HG02870 (cell line): ENCODE measurements around the gene MYLK.

Experiments
- ATAC-seq: cut with Tn5 transposase; IDR thresholded peaks from one replicate; pipeline ENCODE4 v1.9.1; 2021; ENCODE audit warnings: mild to moderate bottlenecking, moderate library complexity; ENCODE audit not compliant: unreplicated experiment

Gene MYLK

DNA sequence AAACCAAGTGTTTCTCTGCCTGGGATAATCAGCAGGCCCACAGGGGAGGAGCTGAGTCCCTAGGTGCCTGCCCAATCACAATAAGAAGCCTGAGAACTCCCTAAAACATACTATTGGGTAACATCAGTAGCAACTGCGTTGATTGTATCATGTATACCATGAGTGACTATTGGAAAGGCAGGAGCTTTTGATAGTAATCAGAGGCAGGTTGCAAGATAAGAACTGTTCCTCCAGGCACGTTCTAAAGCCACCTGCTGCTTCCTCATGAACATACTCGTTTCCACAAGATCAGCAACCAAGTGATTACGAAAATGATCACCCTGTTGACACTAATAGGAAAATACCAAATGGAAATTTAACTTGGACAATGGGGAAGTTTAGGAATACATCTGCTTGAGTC, 6.7 kb downstream of the MYLK start:
- no peak for ATAC-seq

DNA sequence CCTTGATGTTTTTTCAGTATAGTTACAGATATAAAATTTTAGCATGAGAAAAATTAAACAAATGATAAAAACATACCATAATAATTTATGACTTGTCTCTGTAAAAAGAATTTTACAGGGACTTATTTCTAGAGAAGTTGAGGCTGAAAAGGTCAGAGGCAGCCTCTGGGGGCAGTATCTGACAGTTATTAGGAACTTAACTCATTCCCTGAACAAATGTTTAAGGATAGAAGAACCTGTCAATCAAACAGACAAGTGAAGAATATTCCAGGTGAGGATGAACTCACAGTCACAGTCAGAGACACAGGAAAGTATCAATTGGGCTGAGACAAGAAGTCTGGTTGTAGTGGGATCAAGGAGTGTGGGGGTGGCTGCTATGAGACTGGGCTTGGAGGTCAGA, 7.3 kb downstream of the MYLK start:
- ATAC-seq, result no peak

DNA sequence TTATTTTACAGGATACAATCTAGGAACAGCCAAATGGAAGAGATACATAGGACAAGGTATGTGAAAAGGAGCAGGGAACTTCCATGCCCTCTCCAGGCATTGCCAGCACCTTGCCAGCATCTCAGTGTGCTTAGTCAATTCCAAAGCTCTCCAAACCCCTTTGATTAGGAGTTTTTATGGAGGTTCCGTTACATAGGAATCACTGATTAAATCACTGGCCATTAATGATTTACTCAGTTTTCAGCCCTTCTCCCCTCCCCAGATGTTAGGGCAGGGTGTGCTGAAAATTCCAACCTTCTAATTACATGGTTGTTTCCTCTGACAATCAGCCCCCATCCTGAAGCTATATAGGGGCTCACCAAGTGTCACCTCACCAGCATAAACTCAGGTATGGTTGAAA, 11.5 kb downstream of the MYLK start:
- ATAC-seq, result no peak

DNA sequence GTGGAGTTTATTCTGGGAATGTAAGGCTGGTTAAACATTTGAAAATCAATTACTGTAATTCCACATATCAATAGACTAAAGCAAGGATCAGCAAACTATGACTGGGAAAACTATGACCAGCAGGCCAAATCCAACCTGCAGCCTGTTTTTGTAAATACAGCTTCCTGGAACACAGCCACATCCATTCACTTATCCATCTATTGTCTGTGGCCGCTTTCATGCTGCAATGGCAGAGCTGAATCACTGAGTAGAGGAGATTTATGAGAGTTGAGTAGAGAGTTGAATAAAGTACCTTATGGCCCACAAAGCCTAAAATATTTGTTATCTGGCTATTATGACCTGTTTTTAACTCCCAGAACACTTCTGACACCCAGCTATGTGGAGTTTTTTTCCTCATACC, 12.2 kb downstream of the MYLK start:
- no peak for ATAC-seq

DNA sequence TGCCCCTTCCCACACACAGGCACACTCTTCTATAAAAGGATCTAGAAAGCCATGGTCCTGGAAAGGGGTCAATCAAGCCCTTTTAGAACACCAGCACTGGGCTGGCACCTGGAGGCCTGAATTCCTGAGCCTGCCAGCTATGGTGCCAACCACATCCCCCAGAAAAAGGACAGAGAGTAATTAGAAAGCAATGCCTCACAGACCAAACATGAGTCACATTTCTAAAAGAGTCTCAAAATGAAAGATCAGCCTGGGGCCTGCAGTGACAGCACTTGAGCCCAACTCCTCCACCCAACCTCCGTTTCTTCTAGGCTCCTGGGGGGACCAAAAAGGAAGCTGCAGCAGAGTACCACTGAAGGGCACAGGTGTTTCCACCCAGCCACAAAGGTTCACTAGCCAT, 14.1 kb downstream of the MYLK start:
- no peak for ATAC-seq

DNA sequence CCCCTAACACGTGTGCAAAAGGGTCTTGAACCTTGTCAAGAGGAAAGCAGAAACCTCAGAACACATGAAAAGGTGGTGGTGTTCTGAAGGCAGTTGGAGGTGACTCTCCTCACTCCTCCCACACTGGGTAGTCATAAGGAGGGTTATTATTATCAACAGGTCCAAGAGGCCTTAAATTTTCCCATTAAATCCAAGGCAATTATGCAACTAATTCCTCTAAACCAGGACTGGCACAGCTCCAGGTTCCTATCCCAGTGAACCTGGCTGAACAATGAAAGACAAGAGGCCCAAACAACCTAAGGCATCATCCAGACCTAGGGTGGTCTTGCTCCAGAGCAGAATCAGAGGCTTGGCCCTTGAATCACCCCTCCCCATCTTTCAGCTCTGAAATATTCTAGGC, 15.0 kb downstream of the MYLK start:
- ATAC-seq, result no peak

DNA sequence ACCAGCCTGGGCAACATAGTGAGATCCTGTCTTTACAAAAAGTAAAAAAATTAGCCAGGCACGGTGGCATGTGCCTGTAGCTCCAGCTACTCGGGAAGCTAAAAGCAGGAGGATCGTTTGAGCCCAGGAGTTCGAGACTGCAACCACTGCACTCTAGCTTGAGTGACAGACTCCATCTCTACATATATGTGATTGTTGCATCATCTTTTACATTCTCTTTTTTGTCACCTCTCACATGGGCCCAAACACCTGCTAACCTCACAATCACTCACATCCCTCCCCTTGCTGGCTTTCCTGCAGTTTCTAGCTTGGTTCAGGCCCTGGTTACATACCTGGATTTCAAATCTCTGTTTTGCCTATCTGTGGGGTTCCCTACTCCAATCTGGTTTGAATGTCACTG, 19.4 kb downstream of the MYLK start:
- ATAC-seq, result no peak

DNA sequence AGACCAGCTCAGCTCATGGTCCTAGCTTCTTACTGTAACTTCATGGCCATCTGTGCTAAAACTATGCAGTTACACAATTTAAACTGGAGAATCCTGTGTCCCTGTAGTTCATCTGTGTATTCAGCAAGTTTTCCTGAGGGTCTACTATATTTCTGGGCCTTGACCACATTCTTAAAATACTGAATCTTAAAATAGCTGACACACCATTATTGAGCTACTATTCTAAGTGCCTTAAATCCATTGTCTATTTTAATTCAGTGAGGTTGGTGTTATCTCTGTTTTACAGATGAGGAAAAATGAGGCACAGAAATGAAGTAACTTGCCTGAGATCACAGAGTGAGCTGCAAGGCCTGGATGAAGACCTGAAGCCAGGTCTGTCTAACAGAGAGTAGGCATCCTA, 22.0 kb downstream of the MYLK start:
- ATAC-seq, result no peak

DNA sequence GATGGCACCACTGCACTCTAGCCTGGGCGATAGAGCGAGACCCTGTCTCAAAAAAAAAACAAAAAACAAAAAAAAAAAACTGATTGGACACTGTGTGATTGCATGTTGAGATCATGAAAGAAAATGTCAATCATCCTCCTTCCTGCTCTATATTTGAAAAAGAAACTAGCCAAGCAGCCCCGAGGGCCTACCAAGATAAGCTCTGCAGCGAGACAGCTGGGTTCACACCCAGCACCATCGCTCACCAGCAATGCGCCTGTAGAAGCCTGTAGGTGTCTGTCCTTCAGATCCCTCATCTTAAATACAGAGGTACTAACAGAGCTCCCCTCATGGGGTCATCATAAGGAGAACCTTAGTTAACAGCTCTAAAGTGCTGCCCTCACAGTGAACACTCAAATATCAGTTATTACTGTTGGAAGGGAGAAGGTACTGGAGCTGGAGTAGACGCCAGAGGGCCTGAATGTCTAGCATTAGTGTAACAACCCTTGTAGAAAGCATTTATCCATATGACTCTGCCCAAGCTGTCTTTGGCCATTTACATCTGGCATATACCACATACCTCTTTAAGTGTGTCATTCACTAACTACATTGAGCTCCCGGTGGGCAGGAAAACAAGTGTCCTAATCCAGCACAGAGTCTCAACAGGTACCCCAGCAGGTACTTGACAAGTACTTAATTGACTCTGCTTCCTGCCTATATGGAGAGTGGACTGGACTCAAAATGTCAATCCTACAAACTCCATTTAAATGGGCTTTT, 22.9 kb downstream of the MYLK start:
- ATAC-seq, result no peak

DNA sequence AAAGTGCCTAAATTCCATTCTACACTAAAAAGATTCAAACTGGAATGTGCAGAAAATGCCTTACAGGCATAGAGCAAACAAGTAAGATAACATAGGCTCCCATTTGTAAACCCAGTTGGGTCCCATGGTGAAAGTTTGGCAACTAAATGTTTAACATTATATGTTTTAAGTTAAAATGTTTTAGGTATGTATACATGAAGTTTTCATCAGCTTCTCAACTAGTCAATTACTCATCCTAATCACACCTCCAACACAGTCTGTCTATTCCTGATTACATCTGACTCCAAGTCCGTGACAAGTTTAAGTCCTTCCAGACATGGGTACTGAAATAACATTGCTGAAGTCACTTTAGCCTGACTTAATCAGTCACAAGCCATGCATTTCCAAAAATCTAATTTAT, 25.0 kb downstream of the MYLK start:
- no peak for ATAC-seq

DNA sequence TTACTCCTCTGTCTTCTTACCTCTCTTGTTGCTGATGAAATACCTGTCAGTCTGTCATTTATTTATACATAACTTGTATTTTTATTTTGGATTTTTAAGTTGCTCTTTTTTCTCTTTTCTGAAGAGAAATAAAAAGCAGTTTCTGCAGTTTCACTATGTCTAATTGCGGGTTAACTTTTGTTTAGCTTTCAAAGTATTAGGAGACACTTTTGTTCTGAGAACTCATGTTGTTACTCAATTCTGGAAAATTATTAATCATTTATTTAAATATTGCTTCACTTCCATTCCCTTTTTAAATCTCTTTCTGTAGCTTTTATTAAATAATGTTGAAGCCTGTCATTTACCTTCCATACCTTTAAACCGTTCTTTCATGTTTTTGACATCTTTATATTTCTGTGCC, 29.2 kb downstream of the MYLK start:
- ATAC-seq, result no peak

DNA sequence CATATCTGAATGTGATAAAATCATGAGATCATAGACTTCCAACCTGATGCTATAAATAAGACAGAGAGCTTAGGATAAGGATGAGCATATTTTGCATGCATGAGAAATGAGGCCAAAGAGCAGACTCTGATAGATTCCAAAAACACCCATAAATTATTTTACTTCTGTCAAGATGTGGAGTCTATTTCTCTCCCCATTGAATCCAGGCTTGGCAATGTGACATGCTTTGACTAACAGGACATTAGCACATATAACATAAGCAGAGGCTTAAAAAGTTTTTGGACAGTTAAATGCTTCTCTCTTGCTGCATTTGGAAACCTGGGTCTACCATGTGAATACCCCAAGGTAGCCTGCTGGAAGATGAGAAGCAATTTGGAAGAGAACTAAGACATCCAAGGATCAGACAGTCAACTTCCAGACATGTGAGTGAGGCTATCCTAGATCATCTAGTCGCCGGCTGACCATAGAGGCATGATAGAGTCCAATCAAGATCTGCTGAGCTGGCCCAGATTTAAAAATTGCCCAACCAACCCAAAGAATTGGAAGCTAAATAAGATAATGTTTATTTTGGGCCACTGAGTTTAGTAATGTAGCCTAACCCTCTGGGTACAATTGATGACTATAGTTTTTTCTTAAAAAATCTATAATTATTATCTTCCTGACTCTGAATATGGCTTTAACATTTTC, 30.3 kb downstream of the MYLK start:
- ATAC-seq, result no peak

DNA sequence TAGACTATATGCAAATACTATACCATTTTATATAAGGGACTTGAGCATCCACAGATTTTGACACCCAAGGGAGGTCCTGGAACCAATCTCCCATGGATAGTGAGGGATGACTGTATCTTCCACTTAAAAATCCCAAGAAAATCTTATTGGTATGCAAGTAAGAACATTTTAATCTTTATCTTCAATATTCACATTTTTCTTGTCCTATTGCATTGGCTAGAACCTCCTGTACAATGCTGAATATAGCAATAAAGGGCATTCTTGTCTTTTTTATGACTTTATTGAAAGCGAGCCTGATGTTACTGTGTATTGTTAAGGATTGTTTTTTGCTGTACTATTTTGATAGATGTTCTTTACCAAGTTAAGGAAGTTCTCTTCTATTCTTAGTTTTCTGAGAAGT, 36.9 kb downstream of the MYLK start:
- ATAC-seq, result no peak

DNA sequence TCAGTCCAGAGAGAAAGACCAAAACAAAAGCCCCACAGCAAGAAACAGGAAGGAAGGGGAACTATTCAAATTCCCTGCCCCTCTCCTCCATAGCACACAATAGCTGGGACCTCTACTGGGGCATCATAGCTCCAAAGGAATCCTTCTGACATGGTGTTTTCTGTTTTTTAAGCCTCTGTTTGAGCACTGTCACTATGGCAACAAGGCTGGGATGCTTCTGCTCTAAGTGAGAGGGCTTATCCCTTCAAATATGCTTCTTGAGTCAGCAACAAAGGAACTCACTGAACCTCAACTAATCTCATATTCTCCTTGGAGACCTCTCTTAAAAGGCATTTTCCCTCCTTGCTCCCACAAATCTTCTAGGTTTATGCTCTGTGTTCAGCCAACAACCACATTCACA, 40.5 kb downstream of the MYLK start:
- no peak for ATAC-seq

DNA sequence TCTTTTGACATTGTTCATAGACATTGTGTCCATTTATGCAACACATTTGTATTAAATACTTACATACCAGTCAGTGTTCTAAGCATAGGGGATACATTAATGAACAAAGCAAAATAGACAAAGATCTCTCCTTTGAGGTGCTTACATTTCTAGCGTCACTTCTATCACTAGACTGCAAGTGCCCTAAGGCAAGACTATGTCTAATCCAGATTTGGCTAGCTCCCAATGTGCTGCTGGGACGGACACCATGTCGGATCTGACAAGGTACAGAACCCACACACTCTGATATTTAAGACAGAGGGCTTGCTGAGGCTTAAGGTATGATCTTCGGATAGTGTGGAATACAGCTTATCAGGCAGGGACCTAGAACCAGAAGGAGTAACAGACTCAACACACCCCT, 41.4 kb downstream of the MYLK start:
- no peak for ATAC-seq

DNA sequence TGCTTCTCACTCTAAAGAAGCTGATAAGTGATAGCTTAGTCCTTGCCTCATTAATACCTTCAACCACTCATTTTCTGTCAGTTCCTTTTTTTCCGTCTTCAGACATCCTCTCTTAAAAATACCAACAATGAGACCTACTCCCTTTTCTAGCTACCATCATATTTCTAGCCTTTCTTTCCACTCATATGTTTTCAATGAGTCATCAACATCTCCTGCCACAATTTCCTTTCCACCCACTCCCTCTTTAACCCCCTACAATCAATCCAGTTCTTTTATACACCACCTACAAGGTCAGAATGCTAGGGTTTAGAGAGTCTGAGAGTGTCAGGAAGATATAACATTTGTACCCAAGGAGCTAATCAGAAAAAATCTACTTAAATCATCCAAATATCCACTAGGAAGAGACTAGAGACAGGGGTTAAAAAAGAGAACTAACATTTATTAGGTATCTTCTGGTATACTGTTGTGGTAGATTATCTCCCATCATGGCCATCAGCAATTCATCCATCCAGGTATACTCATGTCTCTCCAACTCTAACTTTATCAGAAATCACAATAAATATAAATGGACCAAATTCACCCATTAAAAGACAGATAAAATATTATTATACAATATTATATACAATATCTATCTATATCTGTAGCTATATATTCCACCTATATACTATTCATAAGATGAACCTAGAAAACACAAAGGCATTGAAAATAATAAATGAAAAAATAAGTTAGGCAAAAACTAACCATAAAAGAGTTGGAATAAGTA, 42.5 kb downstream of the MYLK start:
- ATAC-seq, result no peak

DNA sequence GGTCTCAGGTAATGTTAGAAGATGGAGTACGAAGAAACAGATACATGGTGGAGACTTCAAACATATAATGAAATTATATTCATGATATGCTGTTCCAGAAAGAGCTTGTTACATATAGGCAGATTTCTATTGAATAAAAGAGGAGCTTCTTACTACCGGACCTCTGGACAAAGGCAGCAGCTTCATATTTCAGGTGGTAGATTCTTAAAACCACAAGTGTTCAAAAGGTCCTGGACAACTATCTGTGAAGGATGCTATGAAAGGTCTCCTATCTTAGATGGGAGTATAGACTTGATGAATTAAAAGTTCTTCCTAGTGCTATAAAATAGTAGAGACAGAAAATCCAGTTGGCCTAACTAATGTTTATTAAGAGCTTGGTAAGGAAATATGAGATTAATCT, 43.2 kb downstream of the MYLK start:
- ATAC-seq, result no peak

DNA sequence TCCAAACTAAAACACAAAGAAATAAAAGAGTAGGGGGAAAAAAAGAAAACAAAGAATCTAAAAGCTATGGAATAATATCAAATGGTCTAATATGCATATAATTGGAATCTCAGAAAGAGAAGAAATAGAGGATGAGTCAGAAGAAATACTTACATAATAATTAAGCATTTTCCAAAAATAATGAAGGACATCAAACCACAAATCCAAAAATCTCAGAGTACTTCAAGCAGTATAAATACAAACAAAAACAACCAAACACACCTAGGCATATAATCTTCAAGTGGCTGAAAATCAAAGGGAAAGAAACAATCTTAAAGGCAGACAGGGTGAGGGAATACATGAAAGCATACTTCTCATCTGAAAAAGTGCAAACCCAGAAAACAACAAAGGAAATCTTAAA, 46.3 kb downstream of the MYLK start:
- ATAC-seq, result no peak

DNA sequence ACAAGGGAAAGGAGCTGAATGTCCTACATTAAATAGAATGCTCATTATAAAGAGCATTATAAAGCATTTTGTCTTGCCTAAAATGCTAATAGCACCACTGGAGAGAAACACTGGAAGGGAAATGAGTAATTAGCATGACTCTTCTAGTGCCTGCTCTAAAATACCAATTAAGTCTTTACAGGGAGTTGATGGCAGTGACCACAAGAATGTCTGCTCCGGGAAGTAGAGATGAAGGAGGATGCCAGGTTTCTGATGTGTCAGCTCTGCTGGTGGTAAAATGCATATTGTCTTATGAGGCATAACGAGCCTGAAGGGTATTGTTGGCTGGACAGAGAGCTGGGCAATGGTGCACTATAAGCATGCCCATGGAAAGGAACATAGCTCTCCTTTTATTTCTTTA, 49.5 kb downstream of the MYLK start:
- ATAC-seq, result no peak

DNA sequence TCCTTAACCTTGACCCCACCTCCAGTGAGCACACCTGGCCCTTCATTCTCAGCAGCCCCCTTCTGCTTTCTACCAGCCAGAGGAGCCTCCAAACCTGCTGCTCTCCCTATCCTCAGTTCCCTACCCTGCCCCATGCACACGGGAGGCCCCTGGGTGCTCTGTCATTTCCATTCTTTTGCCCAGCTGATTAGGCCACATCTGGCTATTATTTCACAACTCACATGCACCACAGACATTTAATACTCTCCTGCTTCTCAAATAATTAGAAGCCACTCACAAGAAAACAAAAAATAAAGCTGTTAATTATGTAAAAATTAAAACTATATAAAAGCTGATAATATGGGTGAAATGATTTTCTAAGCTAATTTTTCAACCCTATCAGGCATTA, 50.7 kb downstream of the MYLK start:
- ATAC-seq, result no peak

DNA sequence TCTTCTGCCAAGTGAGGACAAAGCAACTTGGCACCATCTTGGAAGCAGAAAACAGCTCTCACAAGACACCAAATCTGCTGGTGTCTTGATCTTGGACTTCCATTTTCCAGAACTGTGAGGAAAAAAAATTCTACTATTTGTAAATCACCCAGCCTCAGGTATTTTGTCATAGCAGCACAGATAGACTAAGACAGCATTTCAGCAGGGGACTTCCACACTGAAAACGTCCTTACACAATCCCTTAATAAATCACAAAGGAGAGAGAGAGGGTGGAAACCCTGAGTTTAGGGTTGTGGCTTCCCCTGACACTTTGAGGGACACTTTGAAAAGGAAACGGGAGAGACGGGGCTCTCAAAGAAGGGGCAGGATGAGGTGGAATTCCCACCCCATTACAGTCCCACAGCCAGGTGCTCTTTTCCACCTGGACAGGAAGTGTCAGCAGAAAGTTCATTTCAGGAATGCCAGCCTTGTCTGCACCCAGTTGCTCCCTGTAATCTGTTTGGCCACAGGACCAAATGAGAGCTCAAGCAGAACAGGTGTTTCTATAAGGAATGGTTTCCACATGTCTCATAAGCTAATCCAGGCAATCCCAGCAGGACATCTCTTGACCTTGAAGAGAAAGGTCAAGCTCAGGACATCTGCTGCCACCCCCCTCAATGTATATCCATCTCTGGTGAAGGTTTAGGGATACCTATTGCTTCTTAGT, 51.3 kb downstream of the MYLK start:
- ATAC-seq, result no peak

DNA sequence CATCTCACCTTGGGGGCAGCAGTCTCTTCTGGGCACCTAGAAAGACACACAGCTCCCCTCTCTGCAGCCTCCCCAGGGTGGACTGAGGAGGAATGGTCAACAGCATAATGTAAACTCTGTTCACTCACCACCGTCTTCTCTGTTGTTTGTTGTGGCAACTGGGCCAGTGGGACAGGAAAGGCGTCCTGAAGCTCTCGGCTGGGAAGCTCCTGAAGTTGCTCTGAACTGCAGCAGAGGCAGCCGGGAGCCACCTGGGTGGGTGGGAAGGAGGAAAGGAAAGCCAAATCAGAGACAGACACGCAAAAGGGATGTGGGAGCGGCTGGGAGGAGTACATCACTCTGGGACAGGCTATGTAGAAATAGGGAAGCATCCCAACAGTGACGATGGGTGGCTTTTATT, 52.7 kb downstream of the MYLK start:
- ATAC-seq, result no peak
